Glomerular visceral epithelial cell (primary cell): Measurements from ENCODE around the gene GBP5.
"Not testable (repeated sequence)": the region's sequence is repeated elsewhere in the genome, so short reads cannot be mapped to it uniquely, and the experiment has no call there.

Experiments
- DNase-seq: peaks from one replicate; pipeline ENCODE4 v3.0.0-alpha.2; 2016; ENCODE audit errors: extremely low spot score

Gene GBP5

DNA sequence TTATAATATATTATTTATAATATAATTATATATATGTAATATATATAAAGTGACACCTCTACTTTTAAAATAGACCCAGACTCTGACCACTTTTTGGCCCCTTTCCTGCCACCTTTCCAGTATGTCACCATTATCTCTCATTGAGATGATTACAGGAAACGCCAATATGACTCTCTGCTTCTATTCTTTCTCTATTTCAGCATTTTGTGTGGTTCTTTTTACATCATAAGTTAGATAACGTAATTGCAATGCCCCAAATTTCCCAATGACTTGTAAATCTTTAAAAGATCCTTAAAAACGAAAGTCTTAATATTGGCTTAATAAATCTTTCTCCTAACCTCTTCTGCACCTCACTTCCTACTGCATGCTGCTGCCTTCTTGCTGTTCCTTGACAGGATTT, 8.1 kb upstream of the GBP5 start:
- no peak for DNase-seq

DNA sequence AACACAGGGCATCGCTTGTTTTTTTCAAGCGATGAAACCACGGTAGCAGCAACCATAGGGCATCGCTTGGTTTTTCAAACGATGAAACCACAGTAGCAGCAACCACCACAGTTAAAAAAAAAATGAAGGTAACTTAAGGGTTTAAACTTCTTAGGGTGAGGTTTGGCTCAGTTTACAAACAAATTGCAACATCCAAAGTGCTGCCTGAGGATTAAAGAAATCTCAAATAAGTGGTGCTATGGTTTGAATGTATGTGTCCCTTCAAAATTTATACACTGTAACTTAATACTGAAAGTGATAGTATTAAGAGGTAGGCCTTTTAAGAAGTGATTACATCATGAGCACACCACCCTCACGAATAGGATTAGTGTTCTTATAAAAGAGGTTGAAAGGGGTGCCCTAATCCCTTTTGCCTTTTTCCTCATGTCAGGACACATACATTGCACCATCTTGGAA, 6.4 kb upstream of the GBP5 start:
- DNase-seq, result no peak

DNA sequence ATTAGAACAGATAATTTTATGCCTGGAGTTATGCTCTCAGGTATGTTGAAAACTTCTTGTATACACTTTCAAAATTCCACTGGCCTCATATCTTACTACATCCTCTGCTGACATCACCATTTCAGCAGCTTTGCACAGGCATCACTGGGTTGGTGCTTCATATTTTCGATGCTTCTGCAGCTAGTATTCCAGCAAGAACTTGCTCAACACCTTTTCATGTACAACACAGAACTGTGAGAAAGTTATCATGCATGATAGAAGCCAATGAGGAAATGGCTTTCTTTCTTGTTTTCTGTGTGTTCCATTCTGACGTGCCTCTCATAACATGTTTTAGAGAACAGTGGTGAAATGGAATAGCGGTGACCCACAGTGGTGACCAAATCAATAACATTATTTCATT, 5.1 kb upstream of the GBP5 start:
- no peak for DNase-seq

DNA sequence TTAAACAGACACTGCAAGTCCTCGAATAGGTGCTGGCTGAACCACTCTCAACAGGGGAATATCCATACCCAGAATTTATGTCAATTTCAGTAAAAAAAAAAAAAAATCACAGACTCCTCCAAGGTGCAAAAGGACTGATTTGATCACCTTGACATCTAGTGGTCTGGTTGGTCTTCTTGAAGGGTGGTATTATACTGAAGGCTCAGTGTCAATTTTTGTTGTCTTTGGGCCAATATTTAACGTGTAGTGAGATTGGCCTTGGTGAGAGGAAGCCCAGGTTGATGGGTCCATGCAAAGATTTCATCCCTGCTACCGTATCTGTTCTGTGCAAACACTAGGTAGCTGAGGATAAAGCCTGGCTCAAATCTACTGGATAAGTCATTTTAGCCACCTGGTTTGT, 4.0 kb upstream of the GBP5 start:
- no peak for DNase-seq

DNA sequence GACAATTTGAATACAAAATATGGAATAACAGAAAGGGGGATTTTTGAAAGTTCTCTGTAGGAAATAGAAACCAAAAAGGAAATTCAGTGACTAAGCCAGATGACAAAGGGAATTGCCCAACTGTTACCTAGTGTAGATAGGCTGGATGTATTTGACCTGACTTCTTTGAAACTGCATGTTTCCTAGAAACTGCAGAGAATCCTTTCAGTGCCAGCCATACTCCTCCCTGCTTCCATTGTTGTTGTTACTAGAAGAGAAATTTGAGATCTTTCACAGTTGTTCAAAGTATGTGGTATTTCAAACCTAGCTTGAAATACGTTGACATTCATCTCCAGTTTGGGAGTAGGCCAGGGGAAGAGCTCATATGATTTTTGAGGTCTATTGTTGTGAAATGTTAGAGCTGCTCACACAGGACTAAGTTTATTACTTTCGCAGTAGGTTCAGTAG, 1.8 kb upstream of the GBP5 start:
- no peak for DNase-seq

DNA sequence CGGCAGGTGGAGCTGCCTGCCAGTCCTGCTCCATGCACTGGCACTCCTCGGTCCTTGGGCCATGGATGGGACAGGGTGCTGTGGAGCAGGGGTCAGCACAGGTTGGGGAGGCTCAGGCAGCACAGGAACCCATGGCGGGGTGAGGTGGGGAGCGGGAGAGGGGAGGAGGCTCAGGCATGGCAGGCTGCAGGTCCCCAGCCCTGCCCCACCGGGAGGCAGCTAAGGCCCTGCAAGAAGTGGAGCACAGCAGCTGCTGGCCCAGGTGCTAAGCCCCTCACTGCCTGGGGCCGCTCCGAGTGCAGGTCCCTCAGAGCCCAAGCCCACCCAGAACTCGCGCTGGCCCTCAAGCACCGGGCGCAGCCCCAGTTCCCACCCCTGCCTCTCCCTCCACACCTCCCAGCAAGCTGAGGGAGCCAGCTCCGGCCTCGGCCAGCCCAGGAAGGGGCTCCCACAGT, 691 bp upstream of the GBP5 start:
- DNase-seq, result no peak

DNA sequence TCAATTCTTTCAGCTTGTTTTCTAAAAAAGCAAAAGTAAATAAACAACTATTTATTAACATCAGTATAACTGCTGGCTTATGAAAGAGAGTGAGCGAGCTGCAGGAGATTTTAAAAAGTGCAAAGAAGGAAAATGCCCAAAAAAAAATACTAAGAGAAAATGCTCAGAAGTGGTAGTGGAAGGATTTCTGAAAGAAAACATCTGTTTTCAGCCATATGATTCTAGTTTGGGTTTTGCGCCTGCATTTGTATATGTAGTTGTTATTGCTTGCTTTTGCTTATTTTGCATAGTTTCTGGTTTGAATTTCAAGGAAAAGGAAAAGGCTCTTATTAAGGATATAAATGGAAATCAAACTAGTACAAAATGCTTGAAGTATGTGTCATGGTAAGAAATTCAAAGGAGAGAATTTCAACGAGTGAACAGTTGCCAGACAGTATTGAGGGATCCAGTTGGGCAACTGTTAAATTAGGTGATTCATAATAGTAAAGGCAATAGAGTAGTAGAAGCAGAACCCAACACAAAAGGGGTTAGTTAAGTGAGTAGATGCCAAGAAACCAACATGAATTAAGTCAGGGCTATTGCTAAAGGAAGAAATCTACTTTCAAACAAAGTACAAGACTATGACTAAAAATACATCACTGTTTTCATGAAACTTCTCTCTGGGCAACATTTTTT, 1.2 kb downstream of the GBP5 start:
- no peak for DNase-seq

DNA sequence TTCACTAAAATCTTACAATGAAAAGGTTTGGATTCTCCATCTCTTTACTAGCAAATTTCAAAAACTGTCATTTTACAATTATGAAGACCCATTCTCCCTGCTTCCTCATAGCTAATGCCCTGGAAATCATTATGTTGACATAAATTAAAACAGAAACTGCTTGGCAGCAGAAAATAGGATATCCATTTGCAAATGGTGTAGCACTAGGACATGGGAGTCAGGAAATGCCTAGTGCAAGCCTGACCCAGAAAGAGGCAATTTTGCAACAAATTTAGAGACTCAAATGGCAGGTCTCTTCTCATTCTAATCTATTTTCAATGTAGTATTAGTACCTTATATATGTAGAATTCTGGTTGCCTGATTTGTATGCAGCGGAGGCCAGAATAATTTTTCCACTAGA, 2.2 kb downstream of the GBP5 start:
- DNase-seq, result no peak

DNA sequence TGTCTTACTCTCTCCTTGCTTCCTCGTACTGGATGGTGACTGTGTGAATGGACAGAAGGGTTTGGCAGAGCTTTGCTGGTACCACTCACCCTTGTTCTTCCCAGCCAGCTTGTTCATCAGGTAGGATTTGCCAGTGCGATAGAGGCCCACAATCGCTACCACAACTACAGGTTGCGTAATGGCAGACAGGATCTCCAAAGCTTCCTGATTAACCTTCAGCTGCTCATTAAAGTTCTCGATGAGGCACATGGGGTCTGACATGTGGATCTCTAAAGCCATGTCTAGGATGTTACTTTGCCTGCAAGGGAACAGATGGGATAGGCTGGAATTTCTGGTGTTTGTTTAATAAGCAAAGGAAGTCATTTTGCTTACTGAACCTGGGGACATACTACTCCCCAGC, 3.4 kb downstream of the GBP5 start:
- DNase-seq, result no peak

DNA sequence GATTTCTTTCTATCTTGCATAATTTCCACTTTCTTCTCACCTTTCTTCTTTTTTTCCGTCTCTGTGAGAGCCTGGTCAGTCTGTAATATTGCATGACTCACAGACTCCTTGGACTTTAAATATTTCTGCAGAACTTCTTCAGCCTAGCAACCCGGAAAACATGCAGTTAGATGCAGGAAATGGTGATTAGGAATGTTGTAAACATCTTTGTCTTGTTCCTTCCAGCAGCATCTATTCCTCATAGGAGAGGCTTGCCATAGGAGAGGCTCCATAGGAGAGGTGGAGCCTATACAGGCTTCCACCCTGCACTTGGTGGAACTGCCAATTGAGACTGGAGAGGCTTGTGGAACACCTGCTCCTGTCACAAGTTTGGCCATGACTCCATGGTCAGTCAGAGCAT, 10.0 kb downstream of the GBP5 start:
- DNase-seq, result no peak

DNA sequence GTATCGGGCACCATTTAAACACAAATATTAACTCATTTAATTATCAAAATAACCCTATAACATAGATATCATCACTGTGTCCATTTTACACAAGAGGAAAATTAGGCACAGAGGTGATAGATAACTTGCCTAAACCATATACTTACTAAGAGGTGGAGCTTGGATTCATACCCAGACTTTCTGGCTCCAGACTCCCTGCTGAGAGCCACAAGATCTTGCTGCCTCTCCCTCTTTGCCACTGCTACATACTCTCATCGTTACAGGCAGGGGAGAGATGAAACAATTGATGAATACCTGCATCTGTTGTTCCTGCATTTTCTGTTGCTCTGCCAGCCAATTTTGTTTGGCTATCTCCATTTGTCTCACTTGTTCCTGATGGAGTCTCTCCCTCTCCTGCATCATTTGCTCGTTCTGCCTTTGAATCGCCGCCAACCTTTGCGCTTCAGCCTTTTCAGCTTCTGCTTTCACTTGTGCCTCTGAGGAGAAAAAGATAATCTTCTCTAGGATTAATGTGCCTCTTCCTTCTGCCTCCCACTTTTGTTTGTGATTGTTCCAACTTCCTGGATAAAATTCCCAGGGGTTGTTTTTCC, 10.6 kb downstream of the GBP5 start:
- no peak for DNase-seq

DNA sequence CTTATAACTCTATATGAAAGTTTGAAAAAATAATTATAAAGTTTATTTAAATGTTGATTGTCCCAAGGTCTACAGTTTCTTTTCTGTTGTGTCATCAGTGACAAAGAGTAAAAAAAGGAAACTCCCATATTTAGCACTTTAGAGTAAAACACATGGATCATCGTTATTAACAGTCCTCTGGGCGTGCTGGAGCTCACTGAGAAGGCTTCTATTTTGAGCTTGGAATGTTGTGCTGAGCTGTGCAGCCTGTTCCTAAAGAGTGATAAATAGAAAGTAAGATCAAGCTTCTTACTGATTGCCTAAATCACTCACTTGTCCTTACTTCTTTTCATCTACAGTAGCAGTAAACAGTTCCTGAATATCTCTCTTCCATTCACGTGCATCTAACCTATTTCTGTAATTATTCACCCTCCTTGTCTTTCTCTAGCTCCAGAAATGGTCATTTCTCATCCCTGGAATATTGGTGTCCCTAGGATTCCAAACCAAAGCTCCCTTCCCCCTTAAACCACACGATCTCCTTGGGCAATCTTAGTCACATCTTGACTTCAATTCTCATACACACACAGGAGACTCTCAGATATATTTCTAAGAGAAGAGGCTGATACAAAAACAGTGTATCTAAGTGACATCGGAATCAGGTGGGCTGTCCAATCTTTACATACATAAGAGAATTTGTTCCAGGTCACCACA, 11.9 kb downstream of the GBP5 start:
- no peak for DNase-seq

DNA sequence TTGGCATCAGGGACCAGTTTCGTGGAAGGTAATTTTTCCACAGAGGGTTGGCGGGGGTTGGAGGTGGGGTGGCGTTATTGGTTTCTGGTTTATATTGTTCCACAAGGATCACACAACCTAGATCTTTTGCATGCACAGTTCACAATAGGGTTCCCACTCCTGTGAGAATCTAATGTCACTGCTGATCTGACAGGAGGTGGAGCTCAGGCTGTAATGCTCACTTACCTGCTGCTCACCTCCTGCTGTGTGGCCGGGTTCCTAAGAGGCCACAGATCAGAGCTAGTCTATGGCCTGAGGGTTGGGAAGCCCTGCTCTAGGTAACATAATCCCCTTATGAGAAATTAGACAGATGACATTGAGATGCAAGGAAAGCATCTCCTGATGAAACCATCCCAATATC, 12.6 kb downstream of the GBP5 start:
- no peak for DNase-seq

DNA sequence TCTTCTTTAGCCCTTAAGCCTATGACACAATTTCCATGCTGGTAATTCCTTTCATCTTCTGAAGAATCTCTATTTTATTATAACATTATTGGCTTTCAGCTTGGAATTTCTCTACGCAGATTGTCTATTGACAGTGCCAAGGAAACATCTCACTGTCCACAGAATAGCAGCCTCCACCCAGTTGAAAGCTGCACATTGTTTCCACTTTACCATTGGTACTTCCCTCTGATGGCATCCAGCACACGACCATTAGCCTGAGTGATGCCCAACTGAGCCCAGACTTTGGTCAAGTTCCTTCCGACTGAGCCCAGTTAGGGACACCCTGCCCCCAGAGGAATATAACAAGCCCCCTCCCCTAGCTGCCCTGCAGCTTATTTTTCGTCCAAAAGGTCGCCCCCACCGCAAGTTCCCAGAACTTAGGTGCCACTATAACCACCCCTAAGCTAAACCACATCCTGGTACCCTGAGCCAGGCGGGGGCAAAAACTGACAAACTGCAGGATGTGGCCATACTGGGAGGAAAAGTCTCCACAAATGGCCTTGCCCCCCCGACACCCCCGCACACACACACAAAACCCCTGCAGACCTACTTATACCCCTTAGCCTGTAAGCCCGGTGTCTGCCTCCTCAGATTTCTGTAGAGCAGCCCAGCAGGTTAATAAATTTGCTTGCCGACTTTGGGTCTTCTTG, 13.2 kb downstream of the GBP5 start:
- no peak for DNase-seq

DNA sequence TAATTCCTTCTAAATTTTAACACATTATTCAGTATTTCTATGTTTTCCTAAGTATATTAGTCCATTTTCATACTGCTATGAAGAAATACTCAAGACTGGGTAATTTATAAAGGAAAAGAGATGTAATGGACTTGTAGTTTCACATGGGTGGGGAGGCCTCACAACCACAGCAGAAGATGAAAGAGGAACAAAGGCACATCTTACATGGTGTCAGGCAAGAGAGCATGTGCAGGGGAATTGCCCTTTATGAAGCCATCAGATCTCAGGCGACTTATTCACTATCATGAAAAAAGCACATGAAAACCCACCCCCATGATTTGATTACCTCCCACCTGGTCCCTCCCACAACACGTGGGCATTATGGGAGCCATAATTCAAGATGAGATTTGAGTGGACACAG, 15.6 kb downstream of the GBP5 start:
- no peak for DNase-seq

DNA sequence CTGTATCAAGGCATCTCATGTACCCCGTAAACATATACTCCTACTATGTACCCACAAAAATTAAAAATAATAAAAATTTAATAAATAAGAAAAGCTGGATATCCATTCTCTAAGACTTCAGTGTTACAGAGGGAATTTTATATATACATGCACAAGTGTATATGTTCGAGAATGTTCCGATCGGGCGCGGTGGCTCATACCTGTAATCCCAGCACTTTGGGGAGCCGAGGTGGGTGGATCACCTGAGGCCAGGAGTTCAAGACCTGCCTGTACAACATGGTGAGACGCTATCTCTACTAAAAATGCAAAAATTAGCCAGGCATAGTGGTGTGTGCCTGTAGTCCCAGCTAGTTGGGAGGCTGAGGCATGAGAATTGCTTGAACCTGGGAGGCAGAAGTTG, 17.1 kb downstream of the GBP5 start:
- not testable (repeated sequence) for DNase-seq

DNA sequence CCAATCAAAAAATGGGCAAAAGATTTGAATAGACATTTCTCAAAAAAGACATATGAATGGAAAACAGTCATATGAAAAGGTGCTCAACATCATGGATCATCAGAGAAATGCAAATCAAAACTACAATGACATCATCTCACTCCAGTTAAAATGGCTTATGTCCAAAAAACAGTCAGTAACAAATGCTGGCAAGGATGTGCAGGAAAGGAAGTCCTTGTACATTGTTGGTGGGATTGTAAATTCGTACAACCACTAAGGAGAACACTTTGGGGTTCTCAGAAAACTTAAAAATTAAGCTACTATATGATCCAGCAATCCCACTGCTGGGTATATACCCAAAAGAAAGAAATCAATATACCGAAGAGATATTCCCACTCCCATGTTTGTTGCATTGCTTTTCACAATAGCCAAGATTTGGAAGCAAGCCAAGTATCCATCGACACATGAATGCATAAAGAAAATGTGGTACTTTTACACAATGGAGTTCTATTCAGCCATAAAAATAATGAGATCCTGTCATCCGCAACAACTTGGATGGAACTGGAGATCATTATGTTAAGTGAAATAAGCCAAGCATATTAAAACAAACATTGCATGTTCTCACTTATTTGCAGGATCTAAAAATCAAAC, 17.9 kb downstream of the GBP5 start:
- no peak for DNase-seq

DNA sequence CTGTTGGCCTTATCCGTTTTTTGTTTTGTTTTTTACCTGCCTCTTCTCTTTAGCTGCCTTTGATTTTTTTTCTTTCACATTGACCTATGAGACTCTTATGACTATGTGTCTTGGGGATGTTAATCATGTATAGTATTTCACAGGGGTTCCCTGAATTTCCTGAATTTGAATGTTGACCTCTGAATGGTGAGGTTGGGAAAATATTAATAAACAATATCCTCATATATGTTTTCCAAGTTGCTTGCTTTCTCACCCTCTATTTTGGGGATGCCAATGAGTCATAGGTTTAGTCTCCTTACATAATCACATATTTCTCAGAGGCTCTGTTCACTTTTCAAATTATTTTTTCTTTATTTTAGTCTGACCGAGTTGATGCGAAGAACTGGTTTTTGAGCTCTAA, 29.6 kb downstream of the GBP5 start:
- DNase-seq, result no peak
